Measurements from ENCODE around the gene HDAC2.
"Not testable (repeated sequence)": the region's sequence is repeated elsewhere in the genome, so short reads cannot be mapped to it uniquely, and the experiment has no call there.

Gene HDAC2

DNA sequence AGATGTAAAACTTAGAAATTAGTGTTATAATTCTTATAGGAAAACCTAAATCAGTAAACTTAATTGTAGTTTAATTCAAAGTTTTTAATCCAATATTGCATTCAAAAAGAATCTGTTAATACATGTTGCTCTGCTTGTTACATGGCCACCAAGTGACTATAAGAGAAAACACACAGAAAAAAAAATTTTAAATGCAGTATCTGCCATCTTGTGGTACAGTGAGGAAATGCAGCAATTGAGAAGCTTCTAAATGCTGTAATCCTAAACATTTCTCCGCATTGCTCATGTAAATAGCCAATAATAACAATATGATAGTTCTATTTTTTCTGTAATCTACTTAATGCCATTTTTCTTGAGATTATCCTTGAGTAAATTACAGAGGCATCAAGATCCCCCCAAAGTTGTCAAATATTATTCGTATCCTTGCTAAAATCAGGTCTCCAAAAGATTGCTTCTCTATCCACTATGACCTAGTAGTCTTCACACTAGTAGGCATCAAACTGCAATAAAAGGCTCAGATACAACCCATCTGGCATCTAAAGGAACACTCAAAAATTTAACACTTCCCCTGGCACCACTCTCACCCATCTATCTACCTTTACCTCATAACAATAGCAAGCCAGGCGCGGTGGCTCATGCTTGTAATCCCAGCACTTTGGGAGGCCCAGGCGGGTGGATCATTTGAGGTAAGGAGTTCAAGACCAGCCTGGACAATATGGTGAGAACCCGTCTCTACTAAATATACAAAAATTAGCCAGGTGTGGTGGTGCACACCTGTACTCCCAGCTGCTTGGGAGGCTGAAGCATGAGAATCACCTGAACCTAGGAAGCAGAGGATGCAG is 34.6 kb downstream of the HDAC2 start:
- TF ChIP-seq CTCF (IDR thresholded peaks at IDR 0.05; ENCODE audit: poor library complexity, severe bottlenecking), result peak; percentile 81
- Histone ChIP-seq H3K36me3 (ENCODE audit: low read depth) (peaks cover 28% of the 10 kb centered on the region), H3K27ac (ENCODE audit: poor library complexity, severe bottlenecking) (no peak overlapping the region), H3K27me3 (ENCODE audit: insufficient read depth, poor library complexity, severe bottlenecking) (no peaks in the 10 kb centered on the region), H3K9me3 (ENCODE audit: severe bottlenecking) (no peaks in the 10 kb centered on the region), H3K4me3 (ENCODE audit: severe bottlenecking) (no peak overlapping the region), H3K4me1 (ENCODE audit: insufficient read depth, poor library complexity, severe bottlenecking) (no peaks in the 10 kb centered on the region)
- ATAC-seq (ENCODE audit: low read depth), result peak; percentile 67
- DNase-seq (ENCODE audit: low spot score), result no peak

DNA sequence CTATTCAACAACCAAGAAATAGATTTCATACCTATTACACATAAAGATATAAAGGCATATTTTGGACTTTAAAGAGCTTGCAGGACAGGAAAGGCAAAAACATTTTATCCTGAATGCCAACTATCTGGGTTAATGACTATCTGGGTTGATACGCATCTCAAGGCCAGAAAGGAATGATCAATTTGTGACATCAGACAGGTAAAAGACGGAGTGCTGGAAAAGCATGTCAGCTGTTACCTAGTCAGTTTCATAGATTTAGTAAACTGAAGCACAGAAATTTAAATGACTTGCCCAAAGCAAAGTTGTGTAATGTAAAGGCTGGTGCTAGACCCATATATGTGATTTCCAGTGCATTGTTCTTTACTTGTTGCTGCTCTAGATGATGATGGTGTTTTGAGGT is 36.8 kb downstream of the HDAC2 start:
- peaks cover 12% of the 10 kb centered on the region; the same call in 1 of the 2 replicates for H3K36me3 ChIP-seq (ENCODE audit: low read depth)
- no peak for TF ChIP-seq CTCF (IDR thresholded peaks at IDR 0.05; ENCODE audit: poor library complexity, severe bottlenecking)
- DNase-seq (ENCODE audit: low spot score) (no peak), ATAC-seq (ENCODE audit: low read depth) (no peak)
- H3K4me3 ChIP-seq (ENCODE audit: severe bottlenecking), result no peak overlapping the region
- H3K27ac ChIP-seq (ENCODE audit: poor library complexity, severe bottlenecking), result no peak overlapping the region
- peaks cover 3% of the 10 kb centered on the region for H3K9me3 ChIP-seq (ENCODE audit: severe bottlenecking)
- no peaks in the 10 kb centered on the region for H3K4me1 ChIP-seq (ENCODE audit: insufficient read depth, poor library complexity, severe bottlenecking)
- H3K27me3 ChIP-seq (ENCODE audit: insufficient read depth, poor library complexity, severe bottlenecking), result no peaks in the 10 kb centered on the region

DNA sequence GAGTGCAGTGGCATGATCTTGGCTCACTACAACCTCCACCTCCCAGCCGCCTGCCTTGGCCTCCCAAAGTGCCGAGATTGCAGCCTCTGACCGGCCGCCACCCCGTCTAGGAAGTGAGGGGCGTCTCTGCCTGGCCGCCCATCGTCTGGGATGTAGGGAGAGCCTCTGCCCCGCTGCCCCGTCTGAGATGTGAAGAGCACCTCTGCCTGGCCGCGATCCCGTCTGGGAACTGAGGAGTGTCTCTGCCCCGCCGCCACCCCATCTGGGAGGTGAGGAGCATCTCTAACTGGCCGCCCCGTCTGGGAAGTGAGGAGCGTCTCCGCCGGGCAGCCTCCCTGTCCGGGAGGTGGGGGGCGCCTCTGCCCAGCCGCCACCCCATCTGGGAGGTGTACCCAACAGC is 39.0 kb downstream of the HDAC2 start:
- H3K9me3 ChIP-seq (ENCODE audit: severe bottlenecking); H3K4me3 ChIP-seq (ENCODE audit: severe bottlenecking); H3K4me1 ChIP-seq (ENCODE audit: insufficient read depth, poor library complexity, severe bottlenecking); H3K27me3 ChIP-seq (ENCODE audit: insufficient read depth, poor library complexity, severe bottlenecking); ATAC-seq (ENCODE audit: low read depth); H3K27ac ChIP-seq (ENCODE audit: poor library complexity, severe bottlenecking); H3K36me3 ChIP-seq (ENCODE audit: low read depth); DNase-seq (ENCODE audit: low spot score): not testable (repeated sequence)

- no peak for DNase-seq (ENCODE audit: low spot score)
- no peak overlapping the region for H3K4me3 ChIP-seq (ENCODE audit: severe bottlenecking)
- H3K27ac ChIP-seq (ENCODE audit: poor library complexity, severe bottlenecking), result no peak overlapping the region
- no peaks in the 10 kb centered on the region for H3K27me3 ChIP-seq (ENCODE audit: insufficient read depth, poor library complexity, severe bottlenecking)
- peaks cover 3% of the 10 kb centered on the region for H3K9me3 ChIP-seq (ENCODE audit: severe bottlenecking)
- TF ChIP-seq CTCF (IDR thresholded peaks at IDR 0.05; ENCODE audit: poor library complexity, severe bottlenecking), result no peak
- ATAC-seq (ENCODE audit: low read depth), result no peak
- no peaks in the 10 kb centered on the region for H3K4me1 ChIP-seq (ENCODE audit: insufficient read depth, poor library complexity, severe bottlenecking)
- no peaks in the 10 kb centered on the region for H3K36me3 ChIP-seq (ENCODE audit: low read depth)
These were observed 40.8 kb downstream of the HDAC2 start for GRCh38 chr6:113930183-113930582.

GRCh38 chr6:113927001-113927400 is 43.9 kb downstream of the HDAC2 start:
- Histone ChIP-seq H3K36me3 (ENCODE audit: low read depth) (no peaks in the 10 kb centered on the region), H3K27ac (ENCODE audit: poor library complexity, severe bottlenecking) (no peak overlapping the region), H3K4me1 (ENCODE audit: insufficient read depth, poor library complexity, severe bottlenecking) (no peaks in the 10 kb centered on the region), H3K9me3 (ENCODE audit: severe bottlenecking) (peaks cover 3% of the 10 kb centered on the region), H3K27me3 (ENCODE audit: insufficient read depth, poor library complexity, severe bottlenecking) (no peaks in the 10 kb centered on the region), H3K4me3 (ENCODE audit: severe bottlenecking) (no peak overlapping the region)
- ATAC-seq (ENCODE audit: low read depth), result no peak
- TF ChIP-seq CTCF (IDR thresholded peaks at IDR 0.05; ENCODE audit: poor library complexity, severe bottlenecking), result no peak
- no peak for DNase-seq (ENCODE audit: low spot score)
